ENCODE results near the gene TMEM255B. TPM values are rescaled to one million over a fixed set of nuclear protein-coding genes. Genes with fewer than 3 reads are reported as not detected.

The TMEM255B gene
- total RNA-seq, 1 donor from 2014 or later = 8.4 TPM

- DNase-seq (ENCODE audit: low read depth) (no peak), FAIRE-seq (no peak)
- Histone ChIP-seq H3K4me2 (ENCODE audit: low read length) (no peak overlapping the region), H3K36me3 (ENCODE audit: insufficient read depth, low read length) (no peaks in the 10 kb centered on the region), H2AFZ (ENCODE audit: low read depth, low read length) (no peak overlapping the region), H3K4me3 (ENCODE audit: insufficient read depth, low read depth, low read length) (no peak overlapping the region), H4K20me1 (ENCODE audit: insufficient read depth, low read length) (no peaks in the 10 kb centered on the region), H3K27ac (ENCODE audit: low read depth, low read length) (no peak overlapping the region), H3K79me2 (ENCODE audit: insufficient read depth, low read length) (no peaks in the 10 kb centered on the region), H3K27me3 (ENCODE audit: insufficient read depth, low read length) (peaks cover 11% of the 10 kb centered on the region), H3K4me1 (ENCODE audit: insufficient read depth, low read length) (no peaks in the 10 kb centered on the region), H3K9ac (ENCODE audit: low read length) (no peak overlapping the region), H3K9me3 (ENCODE audit: insufficient read depth, low read depth, low read length) (no peaks in the 10 kb centered on the region)
- Mint-ChIP-seq H3K27me3 (ENCODE audit: low read depth, unreplicated experiment) (peaks cover 37% of the 10 kb centered on the region), H3K9me3 (ENCODE audit: unreplicated experiment) (no peaks in the 10 kb centered on the region), H3K4me1 (ENCODE audit: low read depth, unreplicated experiment) (no peaks in the 10 kb centered on the region), H3K27ac (ENCODE audit: unreplicated experiment) (no peak overlapping the region), H3K36me3 (ENCODE audit: low read depth, unreplicated experiment) (peaks cover 3% of the 10 kb centered on the region), H3K4me3 (ENCODE audit: unreplicated experiment) (no peak overlapping the region)
- no peak for TF ChIP-seq EZH2 (IDR thresholded peaks at IDR 0.05; ENCODE audit: insufficient read depth, low read length)
- TF ChIP-seq, protein P1, sequence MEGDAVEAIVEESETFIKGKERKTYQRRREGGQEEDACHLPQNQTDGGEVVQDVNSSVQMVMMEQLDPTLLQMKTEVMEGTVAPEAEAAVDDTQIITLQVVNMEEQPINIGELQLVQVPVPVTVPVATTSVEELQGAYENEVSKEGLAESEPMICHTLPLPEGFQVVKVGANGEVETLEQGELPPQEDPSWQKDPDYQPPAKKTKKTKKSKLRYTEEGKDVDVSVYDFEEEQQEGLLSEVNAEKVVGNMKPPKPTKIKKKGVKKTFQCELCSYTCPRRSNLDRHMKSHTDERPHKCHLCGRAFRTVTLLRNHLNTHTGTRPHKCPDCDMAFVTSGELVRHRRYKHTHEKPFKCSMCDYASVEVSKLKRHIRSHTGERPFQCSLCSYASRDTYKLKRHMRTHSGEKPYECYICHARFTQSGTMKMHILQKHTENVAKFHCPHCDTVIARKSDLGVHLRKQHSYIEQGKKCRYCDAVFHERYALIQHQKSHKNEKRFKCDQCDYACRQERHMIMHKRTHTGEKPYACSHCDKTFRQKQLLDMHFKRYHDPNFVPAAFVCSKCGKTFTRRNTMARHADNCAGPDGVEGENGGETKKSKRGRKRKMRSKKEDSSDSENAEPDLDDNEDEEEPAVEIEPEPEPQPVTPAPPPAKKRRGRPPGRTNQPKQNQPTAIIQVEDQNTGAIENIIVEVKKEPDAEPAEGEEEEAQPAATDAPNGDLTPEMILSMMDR (IDR thresholded peaks at IDR 0.05; ENCODE audit: insufficient read depth, low read depth, low read length) = no peak
Measured at GRCh38 chr13:113732176-113732960, 26.7 kb upstream of the TMEM255B start.

- Histone ChIP-seq H3K36me3 (ENCODE audit: insufficient read depth, low read length) (no peaks in the 10 kb centered on the region), H3K27ac (ENCODE audit: low read depth, low read length) (no peak overlapping the region), H3K9ac (ENCODE audit: low read length) (no peak overlapping the region), H4K20me1 (ENCODE audit: insufficient read depth, low read length) (no peaks in the 10 kb centered on the region), H3K27me3 (ENCODE audit: insufficient read depth, low read length) (peaks cover 11% of the 10 kb centered on the region), H2AFZ (ENCODE audit: low read depth, low read length) (no peak overlapping the region), H3K4me2 (ENCODE audit: low read length) (no peak overlapping the region), H3K4me3 (ENCODE audit: insufficient read depth, low read depth, low read length) (no peak overlapping the region), H3K9me3 (ENCODE audit: insufficient read depth, low read depth, low read length) (no peaks in the 10 kb centered on the region), H3K4me1 (ENCODE audit: insufficient read depth, low read length) (no peaks in the 10 kb centered on the region), H3K79me2 (ENCODE audit: insufficient read depth, low read length) (no peaks in the 10 kb centered on the region)
- Mint-ChIP-seq H3K9me3 (ENCODE audit: unreplicated experiment) (no peaks in the 10 kb centered on the region), H3K36me3 (ENCODE audit: low read depth, unreplicated experiment) (peaks cover 3% of the 10 kb centered on the region), H3K4me1 (ENCODE audit: low read depth, unreplicated experiment) (no peaks in the 10 kb centered on the region), H3K27me3 (ENCODE audit: low read depth, unreplicated experiment) (peaks cover 39% of the 10 kb centered on the region), H3K27ac (ENCODE audit: unreplicated experiment) (no peak overlapping the region), H3K4me3 (ENCODE audit: unreplicated experiment) (no peak overlapping the region)
- DNase-seq (ENCODE audit: low read depth) (no peak), FAIRE-seq (no peak)
- no peak for TF ChIP-seq EZH2 (IDR thresholded peaks at IDR 0.05; ENCODE audit: insufficient read depth, low read length)
- TF ChIP-seq, protein P1 (IDR thresholded peaks at IDR 0.05; ENCODE audit: insufficient read depth, low read depth, low read length) = no peak
Measured at GRCh38 chr13:113732961-113733950, 25.8 kb upstream of the TMEM255B start.
